Psoas muscle (tissue), 8 donors: ENCODE data around the gene WNT5B. TPM values are rescaled to one million over a fixed set of nuclear protein-coding genes. Genes with fewer than 3 reads are reported as not detected.

Experiments used
- ATAC-seq, 4 donors: fragments of 200-7000 bp; cut with Tn5 transposase; one replicate each; pipeline ENCODE4 v1.9.1; 2020; ENCODE audit warnings: moderate library complexity in 3 of 4, mild to moderate bottlenecking in 2 of 4
- DNase-seq, 2 donors: peaks; one replicate each; pipeline ENCODE4 v3.0.0-alpha.2; 2020
- H3K27ac ChIP-seq: fragments of 200-600 bp; one replicate; pipeline ENCODE4 v1.8.0; 2022
- H3K27me3 ChIP-seq, 3 donors: fragments of 200-600 bp in 1 of 3; one replicate each; pipeline versions ENCODE4 v1.6.1 to v1.8.0; 2013 to 2022; ENCODE audit warnings: low read length in 2 of 3, mild to moderate bottlenecking in 2 of 3, moderate library complexity in 1 of 3; ENCODE audit not compliant: insufficient read depth in 3 of 3
- H3K36me3 ChIP-seq, 2 donors: fragments of 200-600 bp in 1 of 2; one replicate each; pipeline versions ENCODE4 v1.6.1 to v1.8.0; 2013 to 2022; ENCODE audit warnings: low read depth in 1 of 2, mild to moderate bottlenecking in 1 of 2, moderate library complexity in 1 of 2; ENCODE audit not compliant: insufficient read depth in 1 of 2
- H3K4me1 ChIP-seq: fragments of 200-600 bp; one replicate; pipeline ENCODE4 v1.8.0; 2022
- H3K4me3 ChIP-seq: fragments of 200-600 bp; one replicate; pipeline ENCODE4 v1.8.0; 2022; ENCODE audit warnings: mild to moderate bottlenecking
- H3K9me3 ChIP-seq: fragments of 200-600 bp; one replicate; pipeline ENCODE4 v1.8.0; 2022
- WGBS, 3 donors: extraction: QIAGEN DNeasy Blood & Tissue Kit; methylation state at CpG; one replicate each; pipeline versions ENCODE4 v1.1.6 to v1.1.7; 2013; 5-methylcytosine and 5-hydroxymethylcytosine counted together
- intact Hi-C, 2 donors: fragments of 100-400 bp; cut with DNase I; formaldehyde crosslinking; loops; one replicate each; pipeline versions ENCODE4 v1.11.0 to v1.14.2; 2022
- polyA plus RNA-seq, 3 donors: library from polyadenylated mRNA; stranded (reverse); fragments of 200-250 nt; gene quantifications; one replicate each; pipeline ENCODE4 v1.2.3, GENCODE V29; 2013
- total RNA-seq, 4 donors: library from RNA; stranded (reverse); fragmentation: NEBNext Ultra II Directional in 2 of 4; extraction: Animal tissue kit (Norgen Biotek cat#: 25700) in 2 of 4; gene quantifications; one replicate each; pipeline versions ENCODE4 v1.2.1 to v1.2.4, GENCODE V29; 2021 to 2023
- TF ChIP-seq, protein P1 (sequence below): fragments of 200-600 bp; IDR thresholded peaks from one replicate; pipeline ENCODE4 v1.8.0; 2022; ENCODE audit warnings: antibody characterized with exemption
- donor health status: healthy with polysubstance abuse.
- donor health status: DM: no; HTN: no; CAD: no; lungs with moderate emphysema.
- donor health status: Bipolar disorder and iron deficiency.
- donor health status: healthy.
- donor health status: DM: yes; HTN: yes; CAD: no.
- donor health status: DM: no; HTN: no; CAD: no.
- donor health status: DM: no; HTN: no; CAD: no.
- donor health status: DM: yes; HTN: yes; CAD: no.

WNT5B gene
- total and polyA plus RNA-seq, 7 donors, result 0.43 to 4.8 (median 0.80) TPM

- Histone ChIP-seq H3K4me1 (no peaks in the 10 kb centered on the region), H3K4me3 (no peak overlapping the region), H3K27ac (no peak overlapping the region), H3K9me3 (peaks cover 3% of the 10 kb centered on the region), H3K36me3 (no peaks in the 10 kb centered on the region), H3K27me3 (no peaks in the 10 kb centered on the region)
- ATAC-seq (peak in 1 of 4 donors; percentile 26), DNase-seq (no peak)
- WGBS, 3 donors, result 69 to 73% (median 69%) methylated on average over 7 of the region's 7 CpGs
- TF ChIP-seq, protein P1, sequence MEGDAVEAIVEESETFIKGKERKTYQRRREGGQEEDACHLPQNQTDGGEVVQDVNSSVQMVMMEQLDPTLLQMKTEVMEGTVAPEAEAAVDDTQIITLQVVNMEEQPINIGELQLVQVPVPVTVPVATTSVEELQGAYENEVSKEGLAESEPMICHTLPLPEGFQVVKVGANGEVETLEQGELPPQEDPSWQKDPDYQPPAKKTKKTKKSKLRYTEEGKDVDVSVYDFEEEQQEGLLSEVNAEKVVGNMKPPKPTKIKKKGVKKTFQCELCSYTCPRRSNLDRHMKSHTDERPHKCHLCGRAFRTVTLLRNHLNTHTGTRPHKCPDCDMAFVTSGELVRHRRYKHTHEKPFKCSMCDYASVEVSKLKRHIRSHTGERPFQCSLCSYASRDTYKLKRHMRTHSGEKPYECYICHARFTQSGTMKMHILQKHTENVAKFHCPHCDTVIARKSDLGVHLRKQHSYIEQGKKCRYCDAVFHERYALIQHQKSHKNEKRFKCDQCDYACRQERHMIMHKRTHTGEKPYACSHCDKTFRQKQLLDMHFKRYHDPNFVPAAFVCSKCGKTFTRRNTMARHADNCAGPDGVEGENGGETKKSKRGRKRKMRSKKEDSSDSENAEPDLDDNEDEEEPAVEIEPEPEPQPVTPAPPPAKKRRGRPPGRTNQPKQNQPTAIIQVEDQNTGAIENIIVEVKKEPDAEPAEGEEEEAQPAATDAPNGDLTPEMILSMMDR, result no peak
- intact Hi-C loops, result no loop called here
Observed at GRCh38 chr12:1680804-1681492, 51.9 kb downstream of the WNT5B start.

DNA sequence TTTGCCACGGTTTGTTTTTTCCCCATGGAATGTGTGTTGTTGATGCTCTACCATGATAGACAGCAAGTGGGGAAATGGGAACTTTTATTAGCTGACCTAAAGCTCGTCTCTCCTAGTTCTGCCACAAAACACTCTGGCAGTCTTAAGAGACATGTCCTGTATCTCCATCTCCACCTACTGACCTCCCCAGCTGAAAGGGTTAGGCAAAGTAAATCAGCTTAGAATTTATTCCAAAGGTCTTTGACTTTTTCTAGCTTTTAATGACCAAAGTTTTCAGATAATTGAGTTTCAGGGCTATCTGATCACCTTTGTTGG, 52.4 kb downstream of the WNT5B start:
- intact Hi-C loops, result no loop called here
- H3K9me3 ChIP-seq, result no peaks in the 10 kb centered on the region
- no peak overlapping the region for H3K4me3 ChIP-seq
- TF ChIP-seq, protein P1, result no peak
- ATAC-seq (no peak), DNase-seq (no peak)
- WGBS, 3 donors, result 35 to 48% (median 40%) methylated on average over 2 of the region's 2 CpGs
- no peaks in the 10 kb centered on the region for H3K27me3 ChIP-seq
- H3K27ac ChIP-seq, result no peak overlapping the region
- H3K36me3 ChIP-seq, result no peaks in the 10 kb centered on the region
- no peaks in the 10 kb centered on the region for H3K4me1 ChIP-seq

DNA sequence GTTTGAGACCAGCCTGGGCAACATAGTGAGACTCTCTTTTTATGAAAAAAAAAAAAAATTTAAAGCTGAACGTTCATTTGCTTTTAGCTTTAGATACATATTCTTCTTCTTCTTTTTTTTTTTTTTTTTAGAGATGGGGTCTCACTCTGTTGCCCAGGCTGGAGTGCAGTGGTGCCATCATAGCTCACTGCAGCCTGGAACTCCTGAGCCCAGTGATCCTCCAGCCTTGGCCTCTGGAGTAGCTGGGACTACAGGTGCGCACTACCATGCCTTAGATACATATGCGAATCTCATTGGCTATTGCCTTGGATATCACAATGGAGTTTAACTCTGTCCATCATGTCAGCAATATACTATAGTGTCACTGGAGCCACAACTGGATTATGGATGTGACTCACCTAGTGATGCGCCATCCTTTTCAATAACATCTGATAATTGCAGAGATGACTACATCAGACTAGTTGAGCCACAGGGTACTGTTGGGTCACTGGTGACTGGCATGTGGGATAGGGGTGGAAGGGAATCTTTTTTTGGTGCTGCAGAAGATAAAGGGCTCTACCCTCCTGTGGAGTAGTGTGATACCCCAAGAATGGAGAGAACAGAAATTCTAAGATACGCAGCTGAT, 59.2 kb downstream of the WNT5B start:
- ATAC-seq, result no peak
- no peak for DNase-seq
- no peaks in the 10 kb centered on the region for H3K9me3 ChIP-seq
- H3K27ac ChIP-seq, result no peak overlapping the region
- TF ChIP-seq, protein P1, result no peak
- no peaks in the 10 kb centered on the region for H3K27me3 ChIP-seq
- intact Hi-C loops, result no loop called here
- H3K4me1 ChIP-seq, result peaks cover 17% of the 10 kb centered on the region
- H3K4me3 ChIP-seq, result no peak overlapping the region
- 93 to 96% (median 95%) methylated on average over 5 of the region's 5 CpGs for WGBS, 3 donors
- no peaks in the 10 kb centered on the region for H3K36me3 ChIP-seq

- WGBS, 3 donors, result 0% methylated on average over 38 to 59 of the region's 59 CpGs
- H3K4me1 ChIP-seq, result peaks cover 30% of the 10 kb centered on the region
- no peaks in the 10 kb centered on the region for H3K27me3 ChIP-seq
- DNase-seq, result peak; percentile 94 to 98
- H3K4me3 ChIP-seq, result peak within 1 kb of the TSS; percentile 99
- H3K9me3 ChIP-seq, result no peaks in the 10 kb centered on the region
- H3K36me3 ChIP-seq, result no peaks in the 10 kb centered on the region
- intact Hi-C loops, result loop anchor here in 1 of 2 donors (2.0 to 5.0 kb wide), 3 partner anchors 52 to 102 kb away; no protein-coding TSS in a partner anchor
- TF ChIP-seq, protein P1, result no peak
- ATAC-seq, result peak; percentile 99 to 100 (median 99)
- peak within 1 kb of the TSS; percentile 97 for H3K27ac ChIP-seq
Observed at GRCh38 chr12:1690578-1691122, 61.6 kb downstream of the WNT5B start, which contains the start of gene ADIPOR2. Gene ADIPOR2, plus strand, starts transcription at chr12:1691070. Its CDS starts 63,274 bp downstream, at chr12:1754344.
